Trophoblast cell (in vitro differentiated cells and primary cell): Measurements from ENCODE around the gene SCP2.

Source experiments
- DNase-seq, 2 donors: peaks; one replicate each; pipeline ENCODE4 v3.0.0-alpha.2; 2016
- H2AFZ ChIP-seq: 2 replicates; pipeline ENCODE4 v1.6.1; 2013; ENCODE audit warnings: low read length, moderate library complexity, mild to moderate bottlenecking; ENCODE audit not compliant: insufficient read depth, poor library complexity
- H2AK5ac ChIP-seq: 2 replicates; pipeline ENCODE4 v1.6.1; 2013; ENCODE audit warnings: mild to moderate bottlenecking, low read length
- H2BK120ac ChIP-seq: 2 replicates; pipeline ENCODE4 v1.6.1; 2013; ENCODE audit warnings: low read length, mild to moderate bottlenecking, moderate library complexity; ENCODE audit not compliant: insufficient read depth, poor library complexity
- H2BK12ac ChIP-seq: 2 replicates; pipeline ENCODE4 v1.6.1; 2013; ENCODE audit warnings: mild to moderate bottlenecking, low read length, moderate library complexity
- H2BK5ac ChIP-seq: 2 replicates; pipeline ENCODE4 v1.6.1; 2013; ENCODE audit warnings: low read length, low read depth, moderate library complexity, mild to moderate bottlenecking; ENCODE audit not compliant: poor library complexity
- H3K14ac ChIP-seq: 2 replicates; pipeline ENCODE4 v1.6.1; 2013; ENCODE audit warnings: mild to moderate bottlenecking, low read length
- H3K18ac ChIP-seq: 2 replicates; pipeline ENCODE4 v1.6.1; 2013; ENCODE audit warnings: mild to moderate bottlenecking, low read length
- H3K23ac ChIP-seq: 2 replicates; pipeline ENCODE4 v1.6.1; 2013; ENCODE audit warnings: low read length
- H3K27ac ChIP-seq: 2 replicates; pipeline ENCODE4 v1.5.1; 2013; ENCODE audit warnings: low read depth, mild to moderate bottlenecking, inconsistent platforms, low read length, moderate library complexity
- H3K27me3 ChIP-seq: 2 replicates; pipeline ENCODE4 v1.6.1; 2013; ENCODE audit warnings: inconsistent platforms, mild to moderate bottlenecking, low read length, moderate library complexity; ENCODE audit not compliant: insufficient read depth
- H3K36me3 ChIP-seq, 2 experiments: 1 replicate in 1 of 2; 2 replicates in 1 of 2; pipeline ENCODE4 v1.6.1; 2013; ENCODE audit warnings: low read length in 2 of 2, mild to moderate bottlenecking in 2 of 2, moderate library complexity in 1 of 2; ENCODE audit not compliant: insufficient read depth in 2 of 2, control insufficient read depth in 1 of 2
- H3K4ac ChIP-seq: 2 replicates; pipeline ENCODE4 v1.6.1; 2013; ENCODE audit warnings: low read depth, mild to moderate bottlenecking, low read length, moderate library complexity
- H3K4me1 ChIP-seq, 2 experiments: 1 replicate in 1 of 2; 2 replicates in 1 of 2; pipeline ENCODE4 v1.6.1; 2013; ENCODE audit warnings: low read length in 2 of 2, mild to moderate bottlenecking in 2 of 2, moderate library complexity in 1 of 2; ENCODE audit not compliant: insufficient read depth in 2 of 2, control insufficient read depth in 1 of 2
- H3K4me2 ChIP-seq: 2 replicates; pipeline ENCODE4 v1.6.1; 2013; ENCODE audit warnings: inconsistent platforms, mild to moderate bottlenecking, low read length, moderate library complexity
- H3K4me3 ChIP-seq: 2 replicates; pipeline ENCODE4 v1.5.1; 2013; ENCODE audit warnings: mild to moderate bottlenecking, low read depth, low read length, inconsistent platforms
- H3K79me1 ChIP-seq: one replicate; pipeline ENCODE4 v1.6.1; 2013; ENCODE audit warnings: low read length
- H3K79me2 ChIP-seq: 2 replicates; pipeline ENCODE4 v1.6.1; 2013; ENCODE audit warnings: low read length, mild to moderate bottlenecking; ENCODE audit not compliant: control insufficient read depth, insufficient read depth, poor library complexity
- H3K9ac ChIP-seq: 2 replicates; pipeline ENCODE4 v1.6.1; 2013; ENCODE audit warnings: mild to moderate bottlenecking, low read length
- H3K9me3 ChIP-seq: 2 replicates; pipeline ENCODE4 v1.6.1; 2013; ENCODE audit warnings: low read depth, mild to moderate bottlenecking, control low read depth, inconsistent platforms, low read length; ENCODE audit not compliant: insufficient read depth
- H4K12ac ChIP-seq: 2 replicates; pipeline ENCODE4 v1.6.1; 2013; ENCODE audit warnings: low read depth, mild to moderate bottlenecking, low read length, moderate library complexity
- H4K8ac ChIP-seq: 2 replicates; pipeline ENCODE4 v1.6.1; 2013; ENCODE audit warnings: low read depth, mild to moderate bottlenecking, low read length, moderate library complexity
- H4K91ac ChIP-seq: one replicate; pipeline ENCODE4 v1.6.1; 2013; ENCODE audit warnings: low read depth, mild to moderate bottlenecking, low read length, moderate library complexity
- WGBS: extraction: QIAGEN DNeasy Blood & Tissue Kit; methylation state at CpG from one replicate; pipeline ENCODE4 v1.1.7; 2013; ENCODE audit warnings: missing lambda C conversion rate; ENCODE audit not compliant: insufficient read length, insufficient coverage; ENCODE audit errors: extremely low coverage; 5-methylcytosine and 5-hydroxymethylcytosine counted together

SCP2 gene

GRCh38 chr1:52928015-52928404 is 934 bp downstream of the SCP2 start:
- Histone ChIP-seq H3K4me1 (peaks cover 2 to 7% of the 10 kb centered on the region in 2 experiments), H2BK12ac (no peak overlapping the region), H4K8ac (no peak overlapping the region), H2AK5ac (no peak overlapping the region), H2BK120ac (no peak overlapping the region), H3K9me3 (no peaks in the 10 kb centered on the region), H3K27me3 (no peaks in the 10 kb centered on the region), H4K12ac (no peak overlapping the region), H2AFZ (no peak overlapping the region), H4K91ac (no peak overlapping the region), H3K4ac (no peak overlapping the region), H3K79me2 (peaks cover 2% of the 10 kb centered on the region), H3K4me2 (peak overlapping the region; percentile 95), H3K36me3 (no peaks in the 10 kb centered on the region), H3K79me1 (peaks cover 6% of the 10 kb centered on the region), H3K14ac (no peak overlapping the region), H2BK5ac (no peak overlapping the region), H3K23ac (no peak overlapping the region), H3K18ac (no peak overlapping the region), H3K9ac (no peak overlapping the region), H3K4me3 (peak overlapping the region; percentile 76), H3K27ac (no peak overlapping the region)
- WGBS = no CpG with 5 or more reads among the region's 15 CpGs
- no peak for DNase-seq

GRCh38 chr1:52929019-52929418 is 1.9 kb downstream of the SCP2 start:
- Histone ChIP-seq H3K79me1 (peaks cover 6% of the 10 kb centered on the region), H4K91ac (no peak overlapping the region), H3K36me3 (no peaks in the 10 kb centered on the region), H2AK5ac (no peak overlapping the region), H3K23ac (no peak overlapping the region), H3K9me3 (no peaks in the 10 kb centered on the region), H2AFZ (no peak overlapping the region), H3K4ac (no peak overlapping the region), H3K27me3 (no peaks in the 10 kb centered on the region), H3K27ac (no peak overlapping the region), H2BK12ac (no peak overlapping the region), H2BK5ac (no peak overlapping the region), H2BK120ac (no peak overlapping the region), H3K18ac (no peak overlapping the region), H4K8ac (no peak overlapping the region), H3K4me1 (peaks cover 2 to 7% of the 10 kb centered on the region in 2 experiments), H3K4me3 (no peak overlapping the region), H3K4me2 (no peak overlapping the region), H4K12ac (no peak overlapping the region), H3K14ac (no peak overlapping the region), H3K79me2 (peaks cover 2% of the 10 kb centered on the region), H3K9ac (no peak overlapping the region)
- WGBS = no CpG with 5 or more reads among the region's 4 CpGs
- no peak for DNase-seq

DNA sequence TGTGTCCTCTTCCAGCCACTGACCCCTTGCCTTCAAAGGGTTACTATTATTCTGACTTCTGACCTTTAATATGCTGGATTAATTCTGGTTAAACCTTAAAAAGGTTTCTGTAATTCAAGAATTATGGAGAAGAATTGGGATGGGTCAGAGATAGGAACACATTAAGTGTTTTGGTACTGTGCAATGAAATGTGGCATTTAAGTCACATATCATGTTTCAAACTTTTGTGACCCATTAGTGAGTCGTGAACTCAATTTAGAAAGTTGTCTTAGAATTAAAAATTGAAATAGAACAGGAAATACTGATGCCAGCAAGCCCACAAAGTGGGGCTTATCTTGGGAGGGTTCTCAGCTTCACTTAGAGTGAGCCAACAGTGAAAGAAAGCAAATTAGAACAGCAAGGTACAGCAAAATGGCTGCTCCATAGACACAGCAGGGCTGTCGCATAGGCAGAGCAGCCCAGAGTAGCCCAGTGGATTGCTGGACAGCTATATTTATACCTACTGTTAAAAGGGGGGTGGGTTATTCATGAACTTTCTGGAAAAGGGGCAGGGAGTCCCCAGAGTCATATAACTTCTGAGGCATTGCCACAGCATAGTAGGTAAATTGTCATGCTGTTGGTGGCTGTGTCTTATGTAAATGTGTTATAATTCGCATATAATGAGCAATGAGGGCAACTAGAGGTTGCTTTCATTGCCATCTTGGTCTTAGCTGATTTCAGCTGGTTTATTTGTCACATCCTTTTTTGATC is 10.5 kb downstream of the SCP2 start:
- Histone ChIP-seq H3K4me3 (no peak overlapping the region), H3K27ac (no peak overlapping the region), H2BK120ac (no peak overlapping the region), H3K23ac (no peak overlapping the region), H3K14ac (no peak overlapping the region), H3K9ac (no peak overlapping the region), H3K9me3 (peaks cover 1% of the 10 kb centered on the region), H4K8ac (no peak overlapping the region), H3K36me3 (no peaks in the 10 kb centered on the region), H2AFZ (no peak overlapping the region), H2AK5ac (no peak overlapping the region), H3K79me2 (no peaks in the 10 kb centered on the region), H3K4me2 (no peak overlapping the region), H3K27me3 (no peaks in the 10 kb centered on the region), H3K4ac (no peak overlapping the region), H3K4me1 (no peaks in the 10 kb centered on the region), H4K91ac (no peak overlapping the region), H4K12ac (no peak overlapping the region), H3K79me1 (no peaks in the 10 kb centered on the region), H2BK12ac (no peak overlapping the region), H3K18ac (no peak overlapping the region), H2BK5ac (no peak overlapping the region)
- DNase-seq = no peak
- WGBS = no CpG with 5 or more reads among the region's 3 CpGs

DNA sequence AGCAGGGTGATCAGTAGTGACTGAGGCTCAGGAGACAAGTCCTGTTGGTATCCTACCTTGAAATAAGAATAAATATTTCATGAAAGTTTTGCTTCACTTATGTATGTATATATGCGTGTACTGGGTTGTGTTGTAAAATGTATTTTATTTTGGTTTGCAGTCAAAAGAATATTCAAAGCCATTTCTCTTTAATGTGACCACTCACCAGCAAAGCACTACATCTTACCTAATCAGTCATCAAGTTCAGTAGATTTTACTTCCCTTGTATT is 11.0 kb downstream of the SCP2 start:
- Histone ChIP-seq H3K23ac (no peak overlapping the region), H3K79me1 (no peaks in the 10 kb centered on the region), H3K4me1 (no peaks in the 10 kb centered on the region), H3K18ac (no peak overlapping the region), H4K12ac (no peak overlapping the region), H2BK12ac (no peak overlapping the region), H3K9ac (no peak overlapping the region), H2BK5ac (no peak overlapping the region), H3K36me3 (no peaks in the 10 kb centered on the region), H2AFZ (no peak overlapping the region), H3K4ac (no peak overlapping the region), H3K27me3 (no peaks in the 10 kb centered on the region), H2AK5ac (no peak overlapping the region), H3K4me2 (no peak overlapping the region), H3K14ac (no peak overlapping the region), H3K9me3 (peaks cover 1% of the 10 kb centered on the region), H3K79me2 (no peaks in the 10 kb centered on the region), H2BK120ac (no peak overlapping the region), H3K4me3 (no peak overlapping the region), H4K8ac (no peak overlapping the region), H3K27ac (no peak overlapping the region), H4K91ac (no peak overlapping the region)
- DNase-seq = no peak
- no CpG with 5 or more reads among the region's 1 CpG for WGBS
